ENCODE data around the gene MACF1. TPM values are rescaled to one million over a fixed set of nuclear protein-coding genes. Genes with fewer than 3 reads are reported as not detected.
"Not testable (repeated sequence)": the region's sequence is repeated elsewhere in the genome, so short reads cannot be mapped to it uniquely, and the experiment has no call there.

Gene MACF1
- total and polyA plus RNA-seq, 8 donors, result 49.8 to 161 (median 89.1) TPM

DNA sequence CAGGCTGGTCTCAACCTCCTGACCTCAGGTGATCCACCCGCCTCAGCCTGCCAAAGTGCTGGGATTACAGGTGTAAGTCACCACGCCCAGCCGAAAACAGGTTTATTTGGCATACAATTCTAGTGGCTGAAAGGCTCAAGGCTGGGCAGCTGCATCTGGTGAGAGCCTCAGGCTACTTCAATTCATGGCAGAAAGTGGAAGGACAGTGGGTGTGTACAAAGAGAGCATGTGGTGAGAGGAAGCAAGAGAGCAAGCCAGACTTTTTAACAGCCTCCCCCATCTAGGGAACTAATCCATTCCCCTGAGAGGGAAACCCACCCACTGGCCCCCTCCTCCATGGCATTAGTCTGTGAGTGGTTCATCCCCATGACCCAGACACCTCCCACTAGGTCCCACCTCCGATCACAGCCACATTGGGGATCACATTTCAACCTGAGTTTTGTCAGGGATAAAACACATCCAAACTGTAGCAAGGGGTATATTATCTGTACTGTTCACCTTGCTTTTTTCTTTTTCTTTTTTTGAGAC, 296.4 kb downstream of the MACF1 start:
- peaks cover 0 to 3% (median 0%) of the 10 kb centered on the region in 3 donors for H3K4me1 ChIP-seq
- no peaks in the 10 kb centered on the region for H3K36me3 ChIP-seq
- TF ChIP-seq, protein P1, sequence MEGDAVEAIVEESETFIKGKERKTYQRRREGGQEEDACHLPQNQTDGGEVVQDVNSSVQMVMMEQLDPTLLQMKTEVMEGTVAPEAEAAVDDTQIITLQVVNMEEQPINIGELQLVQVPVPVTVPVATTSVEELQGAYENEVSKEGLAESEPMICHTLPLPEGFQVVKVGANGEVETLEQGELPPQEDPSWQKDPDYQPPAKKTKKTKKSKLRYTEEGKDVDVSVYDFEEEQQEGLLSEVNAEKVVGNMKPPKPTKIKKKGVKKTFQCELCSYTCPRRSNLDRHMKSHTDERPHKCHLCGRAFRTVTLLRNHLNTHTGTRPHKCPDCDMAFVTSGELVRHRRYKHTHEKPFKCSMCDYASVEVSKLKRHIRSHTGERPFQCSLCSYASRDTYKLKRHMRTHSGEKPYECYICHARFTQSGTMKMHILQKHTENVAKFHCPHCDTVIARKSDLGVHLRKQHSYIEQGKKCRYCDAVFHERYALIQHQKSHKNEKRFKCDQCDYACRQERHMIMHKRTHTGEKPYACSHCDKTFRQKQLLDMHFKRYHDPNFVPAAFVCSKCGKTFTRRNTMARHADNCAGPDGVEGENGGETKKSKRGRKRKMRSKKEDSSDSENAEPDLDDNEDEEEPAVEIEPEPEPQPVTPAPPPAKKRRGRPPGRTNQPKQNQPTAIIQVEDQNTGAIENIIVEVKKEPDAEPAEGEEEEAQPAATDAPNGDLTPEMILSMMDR (IDR thresholded peaks at IDR 0.05), result no peak
- ATAC-seq, result no peak
- no peaks in the 10 kb centered on the region for H3K9me3 ChIP-seq
- no peak for FAIRE-seq
- DNase-seq, result no peak
- H3K27me3 ChIP-seq, result no peaks in the 10 kb centered on the region
- WGBS, 2 donors, result 86 to 90% methylated on average over 4 of the region's 4 CpGs
- no peak overlapping the region for H3K27ac ChIP-seq
- no peak overlapping the region for H3K4me3 ChIP-seq
- intact Hi-C loops (cut with DNase I), result no loop called here

DNA sequence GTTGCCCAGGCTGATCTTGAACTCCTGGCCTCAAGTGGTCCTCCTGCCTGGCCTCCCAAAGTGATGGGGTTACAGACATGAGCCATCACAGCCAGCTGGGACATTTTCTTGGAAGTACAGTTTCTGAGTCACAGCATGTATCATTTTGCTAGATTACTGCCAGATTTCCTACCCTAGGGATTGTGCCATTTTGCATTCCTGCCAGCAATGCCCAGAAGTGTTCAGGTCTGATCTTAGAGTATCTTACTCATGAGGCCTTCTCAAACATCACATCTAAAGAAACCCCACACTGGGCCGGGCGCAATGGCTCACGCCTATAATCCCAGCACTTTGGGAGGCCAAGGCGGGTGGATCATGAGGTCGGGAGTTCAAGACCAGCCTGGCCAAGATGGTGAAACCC, 297.2 kb downstream of the MACF1 start:
- no peak overlapping the region for H3K4me3 ChIP-seq
- WGBS, 2 donors, result 74 to 77% methylated on average over 5 of the region's 5 CpGs
- DNase-seq (no peak), ATAC-seq (no peak), FAIRE-seq (no peak)
- intact Hi-C loops (cut with DNase I), result no loop called here
- TF ChIP-seq, protein P1 (IDR thresholded peaks at IDR 0.05), result no peak
- H3K27me3 ChIP-seq, result no peaks in the 10 kb centered on the region
- H3K4me1 ChIP-seq, result peaks cover 0 to 1% (median 0%) of the 10 kb centered on the region in 3 donors
- no peaks in the 10 kb centered on the region for H3K36me3 ChIP-seq
- no peak overlapping the region for H3K27ac ChIP-seq
- no peaks in the 10 kb centered on the region for H3K9me3 ChIP-seq

GRCh38 chr1:39504436-39504835, 299.9 kb downstream of the MACF1 start:
- WGBS, 2 donors, result 83 to 86% methylated on average over 9 of the region's 9 CpGs
- H3K27ac ChIP-seq; FAIRE-seq; H3K9me3 ChIP-seq; H3K36me3 ChIP-seq; H3K4me3 ChIP-seq; intact Hi-C loops (cut with DNase I); DNase-seq; H3K27me3 ChIP-seq; ATAC-seq; H3K4me1 ChIP-seq: not testable (repeated sequence)

DNA sequence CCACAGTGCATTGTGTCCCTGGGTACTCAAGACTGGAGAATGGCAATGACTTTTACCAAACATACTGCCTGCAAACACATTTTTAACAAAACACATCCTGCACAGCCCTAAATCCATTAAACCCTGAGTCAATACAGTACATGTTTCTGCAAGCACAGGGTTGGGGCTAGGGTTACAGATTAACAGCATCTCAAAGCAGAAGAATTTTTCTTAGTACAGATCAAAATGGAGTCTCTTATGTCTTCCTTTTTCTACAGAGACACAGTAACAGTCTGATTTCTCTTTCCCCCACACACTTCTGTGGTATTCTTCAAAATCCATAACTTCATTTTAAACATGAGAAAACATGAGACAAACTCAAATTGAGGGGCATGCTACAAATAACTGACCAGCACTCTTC, 300.8 kb downstream of the MACF1 start:
- TF ChIP-seq, protein P1 (IDR thresholded peaks at IDR 0.05), result no peak
- intact Hi-C loops (cut with DNase I), result no loop called here
- H3K36me3 ChIP-seq, result no peaks in the 10 kb centered on the region
- no peak for ATAC-seq
- H3K27me3 ChIP-seq, result no peaks in the 10 kb centered on the region
- H3K4me1 ChIP-seq, result no peaks in the 10 kb centered on the region
- DNase-seq, result no peak
- H3K9me3 ChIP-seq, result no peaks in the 10 kb centered on the region
- no peak overlapping the region for H3K27ac ChIP-seq
- no peak for FAIRE-seq
- H3K4me3 ChIP-seq, result no peak overlapping the region

- TF ChIP-seq, protein P1 (IDR thresholded peaks at IDR 0.05), result no peak
- H3K4me3 ChIP-seq, result no peak overlapping the region
- WGBS, 2 donors, result 85 to 88% methylated on average over 14 of the region's 14 CpGs
- intact Hi-C loops (cut with DNase I), result no loop called here
- no peaks in the 10 kb centered on the region for H3K36me3 ChIP-seq
- DNase-seq (no peak), ATAC-seq (no peak), FAIRE-seq (no peak)
- no peaks in the 10 kb centered on the region for H3K9me3 ChIP-seq
- H3K27ac ChIP-seq, result no peak overlapping the region
- no peaks in the 10 kb centered on the region for H3K27me3 ChIP-seq
- H3K4me1 ChIP-seq, result no peaks in the 10 kb centered on the region
These were observed 302.9 kb downstream of the MACF1 start for GRCh38 chr1:39507230-39507928.

All from pancreas (tissue), 10 donors.